IPS-11a (cell line): ENCODE data around the gene SLC39A12.
"Not testable (repeated sequence)": the region's sequence is repeated elsewhere in the genome, so short reads cannot be mapped to it uniquely, and the experiment has no call there.

Source experiments
- H3K4me3 ChIP-seq: one replicate; pipeline ENCODE4 v1.5.1; 2013; ENCODE audit warnings: low read depth, low read length, control low read depth

The SLC39A12 gene

GRCh38 chr10:17951868-17952371, at the start of gene SLC39A12:
SLC39A12 (plus strand) TSS chr10:17951918; CDS start chr10:17953277, 1,359 bp downstream.
- H3K4me3 ChIP-seq = no peak within 1 kb of the TSS

GRCh38 chr10:17904564-17904963, 47.2 kb upstream of the SLC39A12 start:
- H3K4me3 ChIP-seq = no peak overlapping the region

- H3K4me3 ChIP-seq = no peak overlapping the region
Observed at GRCh38 chr10:17905491-17905890, 46.2 kb upstream of the SLC39A12 start.

GRCh38 chr10:17906002-17906401, 45.7 kb upstream of the SLC39A12 start:
- H3K4me3 ChIP-seq = no peak overlapping the region

GRCh38 chr10:17907641-17908040, 44.1 kb upstream of the SLC39A12 start:
- H3K4me3 ChIP-seq = no peak overlapping the region

GRCh38 chr10:17910125-17910789, 41.5 kb upstream of the SLC39A12 start:
- no peak overlapping the region for H3K4me3 ChIP-seq

- no peak overlapping the region for H3K4me3 ChIP-seq
Observed at GRCh38 chr10:17912754-17913153, 39.0 kb upstream of the SLC39A12 start.

GRCh38 chr10:17913604-17914003, 38.1 kb upstream of the SLC39A12 start:
- H3K4me3 ChIP-seq = no peak overlapping the region

GRCh38 chr10:17914169-17915045, 37.3 kb upstream of the SLC39A12 start:
- no peak overlapping the region for H3K4me3 ChIP-seq

- H3K4me3 ChIP-seq = no peak overlapping the region
Observed at GRCh38 chr10:17915181-17915580, 36.5 kb upstream of the SLC39A12 start.

- H3K4me3 ChIP-seq = no peak overlapping the region
Observed at GRCh38 chr10:17918187-17918903, 33.4 kb upstream of the SLC39A12 start.

- H3K4me3 ChIP-seq = no peak overlapping the region
Observed at GRCh38 chr10:17921378-17921777, 30.3 kb upstream of the SLC39A12 start.

GRCh38 chr10:17923728-17924127, 28.0 kb upstream of the SLC39A12 start:
- no peak overlapping the region for H3K4me3 ChIP-seq

- H3K4me3 ChIP-seq = no peak overlapping the region
Observed at GRCh38 chr10:17943033-17943745, 8.5 kb upstream of the SLC39A12 start.

GRCh38 chr10:17950269-17950668, 1.4 kb upstream of the SLC39A12 start:
- not testable (repeated sequence) for H3K4me3 ChIP-seq

- H3K4me3 ChIP-seq = no peak overlapping the region
Observed at GRCh38 chr10:17950726-17951125, 992 bp upstream of the SLC39A12 start.

- H3K4me3 ChIP-seq = not testable (repeated sequence)
Observed at GRCh38 chr10:17954372-17954771, 2.7 kb downstream of the SLC39A12 start.

GRCh38 chr10:17954861-17955260, 3.1 kb downstream of the SLC39A12 start:
- no peak overlapping the region for H3K4me3 ChIP-seq

GRCh38 chr10:17958049-17958448, 6.3 kb downstream of the SLC39A12 start:
- H3K4me3 ChIP-seq = no peak overlapping the region

- no peak overlapping the region for H3K4me3 ChIP-seq
Observed at GRCh38 chr10:17959870-17960269, 8.2 kb downstream of the SLC39A12 start.
